ENCODE measurements around the gene BANP.
"Not testable (repeated sequence)": the region's sequence is repeated elsewhere in the genome, so short reads cannot be mapped to it uniquely, and the experiment has no call there.

The BANP gene

DNA sequence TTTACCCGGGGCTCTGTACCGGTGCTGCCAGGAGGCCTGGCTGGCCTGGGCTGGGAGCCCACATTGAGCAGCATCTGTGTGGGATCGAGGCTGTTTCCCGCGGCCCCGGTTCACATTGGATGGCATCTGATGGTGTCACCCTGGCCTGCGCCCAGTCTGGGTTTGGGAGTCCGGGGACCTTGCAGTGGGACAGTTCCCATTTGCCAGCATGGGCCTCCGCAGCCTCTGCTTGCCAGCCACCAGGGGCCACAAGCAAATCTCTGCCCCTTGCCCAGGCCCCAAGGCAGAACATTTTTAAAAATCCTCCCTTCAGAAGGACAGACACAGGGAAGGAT, 64.5 kb downstream of the BANP start:
- DNase-seq (ENCODE audit: low read depth in 2 of 2), result no peak

DNA sequence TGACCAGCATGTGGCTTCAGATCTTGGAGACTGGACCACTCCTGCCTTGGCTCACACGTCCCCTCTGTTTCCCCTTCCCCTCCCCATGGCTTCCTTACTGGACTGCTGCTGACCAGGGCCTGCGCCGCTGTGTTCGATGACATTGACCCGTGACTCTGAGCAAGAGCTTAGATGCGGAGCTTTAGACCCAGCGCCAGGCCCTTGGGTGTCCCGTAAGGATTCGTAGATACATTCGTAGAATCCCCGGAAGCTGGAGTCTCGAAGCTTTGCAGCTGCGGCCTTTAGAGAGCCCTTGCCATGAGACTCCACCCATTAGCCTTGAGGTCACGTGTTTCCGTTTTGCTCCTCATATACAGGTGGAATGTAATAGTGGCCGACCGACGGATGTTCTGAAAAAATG, 65.2 kb downstream of the BANP start:
- not testable (repeated sequence) for DNase-seq (ENCODE audit: low read depth in 2 of 2)

DNA sequence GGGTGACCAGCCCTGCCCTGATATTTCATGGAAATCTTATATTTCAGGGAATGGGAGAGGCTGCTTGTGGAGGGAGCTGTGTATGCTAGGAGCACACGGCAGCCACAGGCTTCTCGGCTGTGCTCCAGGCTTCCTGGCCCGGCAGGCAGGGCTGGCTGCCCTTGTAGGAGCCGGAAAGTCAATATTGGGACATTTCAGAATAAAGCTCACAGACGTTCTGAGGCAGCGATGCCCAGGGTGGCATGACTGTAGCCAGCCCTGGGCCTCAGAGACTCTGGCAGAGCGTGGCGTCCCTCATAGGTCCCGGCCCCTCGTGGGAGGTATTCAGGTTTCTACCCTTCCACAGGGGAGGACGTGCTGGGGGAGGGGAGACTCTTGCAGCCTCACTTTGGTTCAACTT, 65.7 kb downstream of the BANP start:
- no peak for DNase-seq (ENCODE audit: low read depth in 2 of 2)

DNA sequence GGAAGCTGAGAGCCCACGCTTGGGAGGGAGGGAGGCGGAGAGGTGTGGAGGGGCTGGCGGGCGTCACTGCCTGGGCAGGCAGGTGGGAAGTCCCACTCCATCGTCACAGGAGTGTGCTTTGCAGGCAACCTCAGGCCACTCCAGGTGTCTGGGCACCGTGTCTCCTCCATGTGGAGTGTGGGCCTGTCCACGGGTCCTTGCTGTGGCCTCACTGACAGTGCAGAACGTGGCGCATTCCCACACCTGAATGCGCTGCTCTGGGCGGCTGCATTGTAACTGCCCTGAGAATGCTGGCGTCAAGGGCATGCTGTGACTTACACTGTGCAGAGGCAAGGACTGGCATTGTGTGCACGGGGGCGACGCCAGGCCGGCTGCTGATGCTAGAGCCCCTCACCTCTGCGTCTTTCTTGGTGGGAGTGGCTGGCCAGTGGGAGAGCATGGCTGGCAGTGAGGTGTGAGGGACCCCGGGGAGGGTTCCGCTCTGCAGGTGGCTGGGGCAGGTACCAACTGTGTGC, 66.4 kb downstream of the BANP start:
- no peak for DNase-seq (ENCODE audit: low read depth in 2 of 2)

DNA sequence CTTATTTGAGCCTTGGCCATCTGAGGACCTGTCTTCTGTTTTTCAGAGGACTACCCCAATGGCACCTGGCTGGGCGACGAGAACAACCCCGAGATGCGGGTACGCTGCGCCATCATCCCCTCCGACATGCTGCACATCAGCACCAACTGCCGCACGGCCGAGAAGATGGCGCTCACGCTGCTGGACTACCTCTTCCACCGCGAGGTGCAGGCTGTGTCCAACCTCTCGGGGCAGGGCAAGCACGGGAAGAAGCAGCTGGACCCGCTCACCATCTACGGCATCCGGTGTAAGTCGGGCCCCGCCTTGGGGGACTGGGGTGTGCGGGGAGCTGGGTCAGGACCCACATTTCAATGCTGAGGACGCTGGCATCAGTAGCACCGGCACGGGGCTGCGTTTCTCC, 67.1 kb downstream of the BANP start:
- DNase-seq (ENCODE audit: low read depth in 2 of 2), result not testable (repeated sequence)

DNA sequence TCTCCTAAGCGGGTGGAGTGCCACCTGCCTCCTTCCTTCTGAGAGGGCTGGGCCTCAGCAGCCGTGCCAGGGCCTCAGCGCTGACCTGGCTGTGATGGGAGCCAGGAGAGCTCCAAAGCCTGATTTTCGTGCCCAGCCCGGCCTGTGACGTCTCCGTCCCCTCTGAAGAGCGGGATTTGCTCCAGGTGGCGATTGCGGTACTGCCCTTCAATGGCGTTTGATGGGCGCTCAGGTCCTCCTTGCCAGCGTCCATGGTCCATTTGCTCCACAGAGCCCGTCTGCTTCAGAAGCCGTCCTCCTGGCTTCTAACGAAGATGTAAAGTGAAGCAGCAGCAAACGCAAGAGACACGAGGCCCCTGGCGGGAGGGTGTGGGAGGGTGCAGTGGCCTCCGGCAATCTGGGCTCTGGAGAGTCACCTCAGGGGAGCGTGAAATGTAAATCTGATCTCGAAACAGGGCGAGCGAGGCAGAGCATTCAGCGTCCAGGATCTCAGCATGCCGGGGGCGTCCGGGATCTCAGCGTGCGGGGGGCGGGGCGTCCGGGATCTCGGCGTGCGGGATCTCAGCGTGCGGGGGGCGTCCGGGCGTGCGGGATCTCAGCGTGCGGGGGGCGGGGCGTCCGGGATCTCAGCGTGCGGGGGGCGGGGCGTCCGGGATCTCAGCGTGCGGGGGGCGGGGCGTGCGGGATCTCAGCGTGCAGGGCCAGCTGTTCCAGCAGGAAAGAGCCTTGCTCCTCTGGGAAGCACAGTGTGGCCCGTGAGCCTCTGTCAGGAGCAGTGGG, 68.0 kb downstream of the BANP start:
- not testable (repeated sequence) for DNase-seq (ENCODE audit: low read depth in 2 of 2)

DNA sequence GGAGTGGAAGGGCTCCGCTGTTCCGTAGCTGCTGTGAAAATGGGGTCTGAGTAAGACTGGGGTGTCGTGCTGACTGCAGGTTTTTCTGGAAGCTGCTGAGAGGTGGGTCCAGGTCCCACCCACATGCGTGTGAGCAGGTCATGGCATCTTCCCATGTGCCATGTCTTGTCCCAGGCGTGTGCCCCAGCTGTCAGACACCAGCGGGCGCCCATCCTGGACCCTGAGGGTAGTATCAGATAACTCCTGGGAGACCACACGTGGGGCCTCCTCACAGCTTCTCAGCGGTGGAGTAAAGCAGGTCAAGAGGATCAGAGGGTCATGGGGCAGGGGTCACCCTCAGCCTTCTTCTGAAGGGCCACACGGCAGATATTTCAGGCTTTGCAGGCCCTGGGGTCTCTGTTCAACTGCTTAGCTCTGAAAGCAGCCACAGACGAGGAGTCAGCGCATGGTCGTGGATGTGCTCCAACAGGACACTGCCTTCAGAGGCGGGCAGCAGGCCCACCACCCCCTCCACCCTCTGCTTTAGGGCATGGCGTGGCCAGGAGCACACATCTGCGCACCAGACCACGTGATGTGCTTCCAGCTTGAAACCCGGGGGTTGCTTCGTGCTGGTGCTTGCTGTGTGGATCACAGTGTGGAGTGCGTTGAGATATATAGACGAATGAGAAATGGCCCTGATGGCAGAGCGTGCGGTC, 68.7 kb downstream of the BANP start:
- DNase-seq (ENCODE audit: low read depth in 2 of 2), result no peak

DNA sequence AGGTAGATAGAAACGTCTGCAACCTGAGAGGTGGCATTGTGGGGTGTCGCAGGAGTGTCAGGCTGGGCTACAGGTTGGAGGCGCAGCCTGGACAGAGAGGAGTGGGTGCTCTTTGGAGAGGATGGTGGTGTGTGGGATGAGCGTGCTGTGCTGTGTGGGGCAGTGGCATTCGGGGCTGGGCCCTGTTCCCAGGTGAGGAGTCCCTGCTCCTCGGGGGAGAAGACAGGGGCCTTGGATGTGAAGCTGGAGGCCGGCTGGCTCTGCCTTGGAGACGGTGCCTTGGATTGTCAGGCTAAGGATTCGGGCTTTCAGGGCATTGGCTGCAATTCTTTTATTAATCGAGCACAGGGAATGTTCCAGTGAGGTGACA, 69.3 kb downstream of the BANP start:
- no peak for DNase-seq (ENCODE audit: low read depth in 2 of 2)

DNA sequence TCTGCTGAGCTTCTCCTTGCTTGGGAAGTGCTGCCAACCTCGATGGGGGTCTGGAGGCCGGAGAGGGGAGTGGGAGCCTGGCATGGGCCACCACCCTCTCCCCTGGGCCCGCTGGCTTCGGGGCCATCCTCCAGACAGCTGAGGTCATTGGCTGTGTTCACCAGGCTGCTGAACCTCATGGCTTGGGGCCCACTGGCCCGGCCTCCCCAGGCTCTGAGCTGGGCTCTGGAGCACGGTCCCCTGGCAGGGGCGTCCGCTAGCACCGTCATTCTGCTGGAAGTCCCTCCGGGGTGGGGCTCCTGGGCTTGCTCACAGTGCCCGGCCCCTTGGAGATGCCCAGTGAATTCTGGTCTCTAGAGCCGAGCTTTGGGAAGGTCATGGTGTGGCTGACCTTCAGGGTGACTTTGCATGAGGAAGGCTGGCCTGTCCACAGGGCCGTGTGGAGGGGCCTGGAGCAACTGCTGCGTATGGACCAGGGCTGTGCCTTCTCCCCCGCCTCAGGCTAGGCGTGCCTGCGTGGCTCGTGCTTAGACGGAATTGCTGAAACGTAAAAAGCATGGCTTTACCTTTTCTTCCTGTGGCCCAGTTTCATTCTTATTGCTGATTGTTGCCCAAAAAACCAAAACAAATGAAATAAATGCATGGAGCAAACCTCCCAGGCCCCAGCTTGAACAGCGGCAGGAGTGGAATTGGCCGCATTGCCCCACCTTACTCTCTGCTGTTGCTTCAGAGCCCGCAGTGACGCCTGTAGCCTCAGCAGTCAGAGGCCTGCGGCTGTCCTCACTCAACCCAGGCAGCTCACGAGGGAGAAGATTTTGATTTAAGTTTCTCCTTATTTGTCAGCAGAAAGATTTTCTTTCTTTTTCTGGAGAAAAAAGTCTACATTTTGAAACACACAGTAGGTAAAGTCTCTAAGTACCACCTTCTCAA, 70.1 kb downstream of the BANP start:
- not testable (repeated sequence) for DNase-seq (ENCODE audit: low read depth in 2 of 2)

DNA sequence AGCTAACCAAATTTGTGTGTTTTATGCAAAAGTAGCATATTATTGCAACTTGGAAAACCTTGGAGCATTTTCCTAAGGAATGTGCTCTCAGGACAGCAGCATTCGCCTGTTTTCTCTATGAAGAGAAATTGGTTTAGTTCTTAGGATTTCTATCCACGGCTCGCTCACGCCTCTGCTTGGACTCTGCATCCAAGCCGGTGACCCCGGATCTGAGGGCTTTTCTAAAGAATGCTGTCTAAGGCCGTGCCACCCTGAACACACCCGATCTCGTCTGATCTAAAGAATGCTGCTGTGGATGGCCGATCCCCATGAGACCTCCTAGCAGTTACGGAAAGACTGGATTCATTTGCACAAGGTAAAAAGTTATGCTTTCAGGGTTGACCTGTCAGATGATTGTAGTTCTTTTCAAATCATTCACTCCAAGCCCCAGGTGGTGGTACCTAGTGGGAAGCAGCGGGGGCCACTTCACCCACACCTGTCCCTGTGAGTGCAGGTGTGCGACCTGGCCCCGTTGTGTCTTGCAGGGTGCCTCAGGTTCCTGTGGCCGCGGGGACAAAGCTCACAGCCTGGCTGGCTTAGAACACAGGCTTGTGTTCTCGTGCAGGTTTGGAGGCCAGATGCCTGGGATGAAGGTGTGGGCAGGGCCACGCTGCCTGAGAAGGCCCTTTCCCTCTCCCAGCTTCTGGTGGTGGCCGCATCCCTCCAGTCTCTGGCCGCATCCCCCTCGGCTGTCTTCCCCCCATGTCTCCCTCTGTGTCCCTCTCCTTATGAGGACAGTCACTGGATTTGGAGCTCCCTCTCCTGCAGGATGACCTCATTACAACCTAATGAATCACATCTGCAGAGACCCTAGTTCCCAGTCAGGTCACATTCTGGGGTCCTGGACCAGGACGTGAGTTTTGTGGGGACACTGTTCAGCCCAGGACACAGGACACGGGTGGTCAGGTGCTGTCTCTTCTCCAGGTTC, 71.1 kb downstream of the BANP start:
- no peak for DNase-seq (ENCODE audit: low read depth in 2 of 2)

DNA sequence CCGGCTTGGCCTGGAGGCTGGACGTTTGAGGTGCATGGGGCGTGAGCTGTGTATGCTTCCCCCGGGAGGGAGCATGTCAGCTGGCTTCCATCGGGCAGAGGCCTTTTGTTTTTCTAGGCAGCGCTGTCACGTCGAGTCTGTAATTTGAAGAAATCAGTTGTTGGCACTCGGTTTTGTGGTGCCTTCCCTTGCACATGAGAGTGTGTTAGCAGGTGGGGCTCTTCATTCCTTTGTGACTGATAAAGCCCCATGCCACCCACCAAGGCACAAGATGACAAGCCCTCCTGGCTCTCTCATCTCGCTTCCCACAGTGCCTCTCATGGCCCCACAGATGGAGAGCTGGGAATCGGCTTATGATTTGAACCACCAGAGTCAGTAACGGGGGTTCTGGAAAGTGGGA, 72.1 kb downstream of the BANP start:
- DNase-seq (ENCODE audit: low read depth in 2 of 2), result no peak

DNA sequence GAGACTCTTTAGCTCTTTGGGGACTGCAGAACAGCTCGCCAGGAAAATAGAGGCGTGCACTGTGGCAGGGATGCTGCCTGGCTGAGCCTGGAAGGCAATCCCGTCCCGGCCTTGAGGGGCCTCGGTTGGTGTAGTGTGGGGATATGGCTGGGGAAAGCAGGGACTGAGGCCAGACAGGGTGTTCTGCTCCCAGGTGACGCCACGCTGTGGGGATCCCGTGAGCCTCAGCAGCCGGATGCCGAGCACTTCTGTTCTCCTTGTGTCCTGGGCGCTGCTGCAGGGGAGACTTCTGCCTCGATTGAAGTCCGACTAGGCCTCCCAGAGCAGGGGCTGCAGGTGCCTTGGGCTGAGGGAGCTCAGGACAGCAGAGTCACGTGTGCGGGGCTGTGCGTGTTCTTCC, 72.6 kb downstream of the BANP start:
- no peak for DNase-seq (ENCODE audit: low read depth in 2 of 2)

DNA sequence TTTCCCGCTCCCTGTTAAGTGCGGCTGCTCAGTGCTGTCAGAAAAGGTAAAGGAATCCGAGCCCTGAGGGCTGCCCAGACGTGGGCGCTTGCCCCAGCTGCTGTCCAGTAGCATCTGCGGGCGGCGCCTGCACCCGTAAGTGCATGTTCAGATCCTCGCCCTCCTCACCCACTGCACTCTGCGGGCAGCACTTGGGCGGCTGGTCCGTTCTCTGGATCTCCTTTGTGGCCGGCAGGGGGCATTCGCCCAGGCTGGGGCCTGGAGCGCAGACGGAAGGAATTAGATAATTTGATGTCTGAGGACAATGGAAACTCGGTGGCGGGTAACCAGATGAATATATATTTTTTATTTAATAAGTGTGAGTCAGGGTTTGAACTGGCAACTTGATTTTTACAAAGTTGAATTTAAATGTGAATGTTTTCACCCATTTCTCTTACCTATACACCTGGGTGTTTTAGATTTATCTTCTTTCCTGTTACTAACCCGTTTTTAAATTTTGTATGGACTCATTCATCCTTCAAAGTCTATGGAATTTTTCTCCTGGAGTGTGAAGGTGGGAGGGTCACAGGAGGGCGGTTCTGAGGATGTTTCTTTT, 73.4 kb downstream of the BANP start:
- DNase-seq (ENCODE audit: low read depth in 2 of 2), result not testable (repeated sequence)

DNA sequence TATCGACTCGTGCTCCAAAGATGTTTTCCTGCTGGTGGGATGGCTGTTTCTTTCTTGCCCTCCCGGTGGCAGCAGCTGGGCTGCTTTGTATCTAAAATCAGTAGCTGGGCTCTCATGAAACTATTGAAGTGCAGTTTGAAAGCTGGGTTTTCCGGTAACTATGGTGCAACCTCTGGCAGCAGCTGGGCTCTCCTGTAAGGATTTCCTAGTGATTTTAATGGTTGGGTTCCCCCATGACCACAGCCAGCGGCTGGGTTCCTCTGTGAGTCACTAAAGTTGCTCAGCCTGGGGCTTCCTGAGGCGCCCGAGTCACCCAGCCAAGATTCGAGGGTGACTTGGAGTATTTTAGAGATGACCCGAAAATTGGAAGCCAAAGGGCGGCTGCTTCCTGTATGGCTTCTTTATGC, 73.9 kb downstream of the BANP start:
- not testable (repeated sequence) for DNase-seq (ENCODE audit: low read depth in 2 of 2)

DNA sequence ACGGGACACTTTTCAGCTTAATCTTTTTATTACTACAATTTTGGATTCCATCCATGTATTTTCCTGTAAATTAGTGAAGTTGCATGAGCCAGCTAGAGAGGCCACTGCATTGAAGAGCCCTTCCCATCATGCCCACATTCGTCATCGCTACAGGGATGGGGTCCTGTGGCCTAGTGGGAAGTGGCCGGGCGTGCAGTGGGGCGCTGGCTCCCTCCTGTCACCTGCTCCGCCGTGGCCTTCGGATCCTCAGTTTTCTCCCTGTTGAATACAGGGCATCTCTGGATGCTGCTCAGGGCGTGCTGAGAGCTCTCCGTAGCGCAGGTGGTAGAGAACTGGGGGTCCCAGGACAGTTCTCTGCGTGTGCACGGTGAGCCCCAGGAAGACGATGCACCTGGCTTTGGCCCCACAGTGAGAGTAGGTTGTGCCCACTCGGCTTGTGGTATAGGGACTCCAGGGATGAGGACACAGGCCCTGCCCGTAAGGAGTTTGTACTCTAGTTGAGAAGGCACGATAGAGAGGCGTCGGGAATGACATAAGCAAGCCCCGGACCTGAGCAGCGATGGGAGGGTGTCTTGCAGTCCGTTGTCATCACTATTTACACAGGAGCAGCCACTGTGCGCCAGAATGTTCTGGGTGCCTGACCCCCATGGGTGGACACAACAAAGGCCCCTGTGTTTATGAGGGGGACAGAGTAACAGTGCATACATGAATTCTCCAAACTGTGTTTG, 74.8 kb downstream of the BANP start:
- not testable (repeated sequence) for DNase-seq (ENCODE audit: low read depth in 2 of 2)

DNA sequence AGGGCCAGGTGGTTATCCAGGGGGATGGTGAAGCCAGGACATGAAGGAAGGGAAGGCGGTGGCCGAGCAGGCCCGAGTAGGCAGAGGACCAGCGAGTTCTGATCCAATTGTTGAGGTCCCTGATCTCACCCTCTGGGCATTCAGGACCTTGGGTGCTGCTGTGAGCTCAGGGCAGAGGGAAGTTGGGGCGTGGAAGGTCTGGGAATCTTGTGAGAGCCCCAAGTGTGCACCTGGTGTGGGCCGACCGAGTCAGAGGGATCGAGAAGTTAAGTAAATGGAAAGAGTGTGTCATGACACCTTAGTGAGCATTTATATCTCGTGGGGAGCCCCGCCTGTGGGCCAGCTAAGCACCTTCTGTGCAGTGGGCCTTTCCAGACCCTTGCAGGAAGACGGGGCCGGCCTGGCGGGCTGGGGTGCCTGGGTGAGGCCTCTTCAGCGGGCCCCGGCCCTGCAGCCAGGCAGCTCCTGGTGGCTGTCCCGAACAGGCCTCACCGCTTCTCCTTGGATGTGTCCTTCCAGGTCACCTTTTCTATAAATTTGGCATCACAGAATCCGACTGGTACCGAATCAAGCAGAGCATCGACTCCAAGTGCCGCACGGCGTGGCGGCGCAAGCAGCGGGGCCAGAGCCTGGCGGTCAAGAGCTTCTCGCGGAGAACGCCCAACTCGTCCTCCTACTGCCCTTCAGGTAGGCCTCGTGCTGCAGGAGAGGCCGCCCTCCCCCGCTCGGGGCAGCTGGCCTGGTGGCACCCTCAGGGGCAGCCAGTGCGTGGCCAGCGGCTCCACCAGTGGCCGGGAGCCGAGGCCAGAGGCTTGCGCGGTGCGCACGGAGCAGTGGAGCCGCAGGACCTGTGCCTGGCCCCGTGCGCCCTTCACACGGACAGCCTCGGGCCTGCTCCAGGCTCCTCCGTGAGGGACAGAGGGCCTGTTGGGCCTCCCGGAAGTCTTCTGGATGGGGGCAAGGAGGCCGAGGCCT, 76.0 kb downstream of the BANP start:
- no peak for DNase-seq (ENCODE audit: low read depth in 2 of 2)

DNA sequence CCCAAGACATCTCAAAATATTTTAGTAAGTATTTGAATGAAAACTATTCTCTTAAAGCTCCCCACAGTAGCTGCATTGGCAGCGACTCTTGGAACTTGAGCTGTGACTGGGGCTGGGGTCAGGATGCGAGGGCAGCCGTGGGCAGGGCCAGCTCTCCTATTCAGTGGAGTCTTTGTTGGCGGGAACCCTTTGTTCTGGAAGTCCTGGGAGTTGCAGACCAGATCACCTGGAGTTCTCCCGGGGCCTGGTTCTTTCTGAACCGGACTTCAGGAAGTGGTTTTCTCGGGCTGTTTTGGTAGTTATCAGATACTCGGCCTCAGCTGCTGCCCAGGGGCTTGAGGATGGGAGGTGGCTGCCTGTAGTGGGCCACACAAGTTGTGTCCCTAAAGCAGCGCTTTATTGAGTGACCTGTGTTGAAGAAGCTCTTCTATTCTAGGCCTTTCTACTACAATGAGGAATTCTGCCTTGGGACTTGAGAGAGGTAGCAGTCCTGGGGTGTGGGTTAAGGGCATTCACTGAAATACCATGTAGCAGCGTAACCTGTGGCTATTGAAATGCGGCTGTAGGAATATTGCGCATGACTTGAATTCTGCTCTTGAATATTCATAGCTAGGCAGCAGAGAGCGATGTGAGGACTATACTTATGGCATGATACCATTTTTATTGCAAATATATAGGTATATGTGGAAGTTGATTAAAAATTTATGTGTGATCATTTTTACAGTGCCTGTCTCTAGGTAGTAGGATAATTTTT, 77.1 kb downstream of the BANP start:
- not testable (repeated sequence) for DNase-seq (ENCODE audit: low read depth in 2 of 2)

DNA sequence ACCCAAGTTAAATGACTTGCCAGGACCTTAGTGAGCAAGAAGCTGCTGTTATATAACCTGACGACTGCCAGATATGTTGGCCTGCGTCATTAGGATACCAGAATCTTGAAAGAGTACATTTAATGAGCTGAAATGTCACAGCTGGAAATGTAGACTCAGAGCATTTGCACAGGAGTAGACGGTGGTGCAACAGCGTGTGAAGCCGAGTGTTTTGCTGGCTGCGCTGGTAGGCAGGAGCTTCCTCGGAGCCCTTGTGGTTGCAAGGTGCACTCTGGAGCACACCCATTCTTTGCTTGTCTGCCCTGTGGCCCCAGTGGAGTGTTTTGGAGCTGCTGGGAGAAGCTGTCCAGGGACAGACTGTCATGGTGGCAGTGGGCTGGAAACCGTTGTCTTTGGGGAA, 79.3 kb downstream of the BANP start:
- no peak for DNase-seq (ENCODE audit: low read depth in 2 of 2)

Measured in activated CD4-positive, alpha-beta T cell treated with anti-CD3 and anti-CD28 coated beads for 24 hours (primary cell).